Measurements from ENCODE around the gene SDCBP2.

Gene SDCBP2

GRCh38 chr20:1328680-1329330 lies at the start of gene SDCBP2:
TSS of gene SDCBP2 (minus strand) at chr20:1329139. CDS start at chr20:1320416, 8,723 bp downstream.
- no peak for DNase-seq

DNA sequence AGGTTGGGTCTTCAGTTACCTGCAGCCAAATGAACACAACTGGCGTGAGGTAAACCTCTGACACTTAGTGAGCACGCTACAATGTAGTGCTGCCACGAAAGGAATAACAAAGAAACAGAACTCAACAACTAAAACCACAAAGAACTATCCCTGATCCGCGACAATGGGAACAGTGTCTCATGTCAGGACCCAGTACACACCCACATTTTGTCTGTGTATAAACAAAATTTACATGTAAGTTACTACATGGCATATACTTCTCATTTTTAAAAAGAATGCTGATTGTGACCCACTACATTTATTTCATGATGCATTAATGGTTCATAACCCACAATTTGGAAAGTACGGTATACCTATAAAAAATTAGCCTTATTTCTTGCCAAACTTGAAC lies 49.8 kb upstream of the SDCBP2 start:
- no peak for DNase-seq

GRCh38 chr20:1377984-1378734 lies 49.2 kb upstream of the SDCBP2 start:
- no peak for DNase-seq

- no peak for DNase-seq
Observed at GRCh38 chr20:1377341-1377871, 48.5 kb upstream of the SDCBP2 start.

GRCh38 chr20:1376408-1377270 lies 47.7 kb upstream of the SDCBP2 start:
- no peak for DNase-seq

DNA sequence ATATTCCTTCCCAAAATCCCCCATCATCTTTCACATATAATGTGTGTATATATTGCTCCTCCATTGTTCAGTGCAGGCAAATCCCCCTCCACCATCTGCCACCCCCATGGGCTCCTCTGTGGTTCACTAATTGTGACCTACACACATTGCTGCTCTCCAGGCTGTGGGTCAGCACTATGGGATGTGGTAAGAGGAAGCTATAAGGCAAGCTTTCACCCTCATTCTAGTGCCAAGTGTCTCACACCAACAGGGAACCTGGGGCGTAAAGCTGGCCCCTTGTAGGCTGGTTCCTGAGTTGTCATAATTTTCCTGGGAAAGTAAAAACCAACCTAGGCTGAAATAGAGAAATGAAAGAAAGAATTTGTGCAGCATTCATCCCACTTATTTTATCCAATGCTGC lies 47.1 kb upstream of the SDCBP2 start:
- no peak for DNase-seq

- no peak for DNase-seq
Observed at GRCh38 chr20:1375515-1375914, 46.6 kb upstream of the SDCBP2 start.

DNA sequence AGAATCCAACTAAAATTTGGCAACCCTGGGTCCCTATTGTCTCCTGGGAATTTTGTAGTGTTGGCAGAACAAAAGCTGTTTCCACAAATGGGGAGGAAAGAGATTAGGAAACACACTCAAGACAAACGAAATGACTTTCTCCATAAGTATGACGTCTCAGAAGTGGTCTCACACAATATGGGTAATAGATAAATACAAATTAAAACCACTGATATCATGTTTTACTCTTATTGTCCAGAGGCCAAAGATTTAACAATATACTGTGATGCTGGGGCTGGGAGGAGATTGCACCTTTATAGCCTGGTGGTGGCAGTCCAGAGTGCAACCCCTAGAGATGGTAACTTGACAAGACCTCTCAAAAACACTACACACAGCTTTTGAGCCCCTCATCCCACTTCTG lies 45.3 kb upstream of the SDCBP2 start:
- no peak for DNase-seq

GRCh38 chr20:1373614-1374013 lies 44.7 kb upstream of the SDCBP2 start:
- no peak for DNase-seq

- DNase-seq, result no peak
Observed at GRCh38 chr20:1373036-1373435, 44.1 kb upstream of the SDCBP2 start.

GRCh38 chr20:1371830-1372539 lies 43.0 kb upstream of the SDCBP2 start:
- no peak for DNase-seq

DNA sequence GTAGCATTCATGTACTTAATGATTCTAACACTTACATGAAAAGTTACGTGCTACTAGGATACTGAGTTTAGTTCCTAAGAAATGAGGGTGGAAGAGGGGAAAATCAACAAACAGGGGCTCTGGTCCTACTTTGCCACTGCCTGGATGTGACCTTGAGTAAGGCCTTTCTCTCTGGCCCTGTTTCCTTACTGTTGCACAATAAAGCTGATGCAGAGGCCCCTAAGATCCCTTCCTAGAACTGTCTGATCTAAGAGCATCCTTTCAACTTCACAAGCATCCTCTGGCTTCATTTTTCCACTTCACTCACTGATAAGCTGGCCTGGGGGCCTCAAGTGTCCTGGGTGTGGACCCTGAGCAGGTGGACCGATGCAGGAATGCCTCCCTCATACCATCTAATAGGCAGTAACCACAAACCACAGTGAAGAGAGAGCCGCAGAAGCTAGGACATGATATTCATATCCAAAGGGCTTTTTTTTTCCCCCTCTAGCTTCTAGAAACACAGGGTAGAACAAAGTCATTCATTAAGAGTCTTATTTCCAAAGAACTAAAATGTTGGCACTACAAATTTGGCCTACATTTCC lies 42.4 kb upstream of the SDCBP2 start:
- DNase-seq, result no peak

- DNase-seq, result no peak
Observed at GRCh38 chr20:1370548-1371110, 41.7 kb upstream of the SDCBP2 start.

GRCh38 chr20:1369970-1370369 lies 41.0 kb upstream of the SDCBP2 start:
- DNase-seq, result no peak

DNA sequence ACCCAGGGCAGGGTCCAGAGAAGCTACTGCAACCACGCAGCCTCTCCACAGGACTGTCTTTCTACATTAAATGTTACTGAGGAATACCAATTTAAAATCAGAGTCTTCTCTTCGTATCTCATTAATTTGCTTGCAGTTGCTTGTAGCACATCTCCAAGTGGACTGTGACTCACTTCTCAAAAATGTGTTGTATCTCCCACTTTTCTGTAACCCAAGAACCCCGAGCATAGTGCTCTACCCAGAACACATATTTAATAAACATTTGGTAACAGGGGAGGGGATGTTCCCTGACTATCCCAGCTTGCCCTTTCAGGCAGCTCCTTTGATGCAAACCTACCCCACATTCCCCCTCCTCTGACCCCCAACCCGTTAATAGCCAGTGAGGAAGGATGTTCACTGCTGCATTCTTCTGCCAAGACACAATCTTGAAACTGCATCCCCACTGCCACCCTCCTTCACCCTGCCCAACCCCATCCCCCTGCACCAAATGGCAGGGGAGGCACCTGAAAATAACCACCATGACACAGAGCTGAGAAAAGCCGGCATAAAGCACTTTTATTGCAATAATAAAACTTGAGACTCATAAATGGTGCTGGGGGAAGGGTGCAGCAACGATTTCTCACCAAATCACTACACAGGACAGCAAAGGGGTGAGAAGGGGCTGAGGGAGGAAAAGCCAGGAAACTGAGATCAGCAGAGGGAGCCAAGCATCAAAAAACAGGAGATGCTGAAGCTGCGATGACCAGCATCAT lies 39.7 kb upstream of the SDCBP2 start:
- DNase-seq, result no peak

DNA sequence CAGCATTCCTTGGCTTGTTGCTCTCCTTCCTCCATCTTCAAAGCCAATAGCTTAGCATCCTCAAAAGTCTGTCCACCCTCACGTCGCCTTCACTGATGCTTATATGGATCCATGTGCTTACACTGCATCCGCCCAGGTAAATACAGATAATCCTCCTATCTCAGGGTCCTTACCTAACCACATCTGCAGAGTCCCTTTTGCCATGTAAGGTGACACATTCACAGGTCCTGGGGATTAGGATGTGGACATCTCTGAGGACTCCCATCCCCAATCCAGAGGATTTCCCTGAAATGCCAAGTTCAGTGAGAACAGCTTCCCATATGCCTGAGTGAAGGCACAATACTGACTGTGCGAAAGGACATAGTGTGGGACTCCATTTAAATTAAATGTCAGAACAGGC lies 38.5 kb upstream of the SDCBP2 start:
- DNase-seq, result no peak

DNA sequence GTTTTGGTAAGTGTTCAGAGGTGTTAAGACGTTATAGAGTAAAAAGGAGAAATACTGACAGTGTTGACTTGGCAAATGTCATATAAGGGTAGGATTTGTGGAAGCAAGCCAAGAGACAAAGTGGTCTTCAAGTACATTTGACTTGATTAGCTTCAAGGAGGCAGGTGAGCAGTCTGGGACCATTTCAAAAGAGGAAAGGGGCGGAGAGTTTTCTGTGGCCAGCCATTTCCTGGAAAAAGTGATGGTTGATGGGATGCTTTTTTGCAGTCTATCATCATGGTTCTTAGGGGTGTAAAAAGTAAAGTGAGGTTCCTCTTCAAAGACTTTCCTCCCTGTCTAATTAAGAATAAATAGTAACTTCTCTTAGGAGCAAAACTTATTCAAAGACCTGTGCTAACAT lies 35.2 kb upstream of the SDCBP2 start:
- DNase-seq, result no peak

DNA sequence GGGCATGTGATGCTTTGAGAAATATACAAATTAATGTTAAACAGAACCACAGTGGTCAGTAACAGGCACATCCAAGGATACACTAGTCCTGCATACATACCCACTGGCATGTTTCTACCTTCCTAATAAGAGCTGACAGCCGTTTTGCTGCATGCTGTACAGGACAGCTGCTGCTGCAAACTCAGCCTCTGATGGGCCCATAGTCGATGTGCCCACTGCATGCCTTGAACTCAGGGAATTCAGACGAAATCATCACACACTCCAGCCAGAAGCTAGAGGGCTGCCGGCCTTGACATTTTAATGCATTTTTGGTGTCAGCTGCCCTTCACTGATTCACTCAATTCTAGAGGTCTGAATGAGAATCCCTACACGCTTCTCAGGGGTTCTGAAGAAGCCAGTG lies 34.6 kb upstream of the SDCBP2 start:
- no peak for DNase-seq

GRCh38 chr20:1362484-1362883 lies 33.5 kb upstream of the SDCBP2 start:
- DNase-seq, result no peak

GRCh38 chr20:1360094-1360846 lies 31.3 kb upstream of the SDCBP2 start:
- no peak for DNase-seq
